Activated T-helper 1 cell treated with Interleukin-2 at 50 U/mL for 16 hours (primary cell): Measurements from ENCODE around the gene CD6.
A peak's percentile ranks its signal among the peaks of the same experiment; 100 is the strongest.

Experiments used
- DNase-seq: peaks from one replicate; pipeline ENCODE4 v3.0.0-alpha.2; 2020; ENCODE audit warnings: low read depth

CD6 gene, protein sequence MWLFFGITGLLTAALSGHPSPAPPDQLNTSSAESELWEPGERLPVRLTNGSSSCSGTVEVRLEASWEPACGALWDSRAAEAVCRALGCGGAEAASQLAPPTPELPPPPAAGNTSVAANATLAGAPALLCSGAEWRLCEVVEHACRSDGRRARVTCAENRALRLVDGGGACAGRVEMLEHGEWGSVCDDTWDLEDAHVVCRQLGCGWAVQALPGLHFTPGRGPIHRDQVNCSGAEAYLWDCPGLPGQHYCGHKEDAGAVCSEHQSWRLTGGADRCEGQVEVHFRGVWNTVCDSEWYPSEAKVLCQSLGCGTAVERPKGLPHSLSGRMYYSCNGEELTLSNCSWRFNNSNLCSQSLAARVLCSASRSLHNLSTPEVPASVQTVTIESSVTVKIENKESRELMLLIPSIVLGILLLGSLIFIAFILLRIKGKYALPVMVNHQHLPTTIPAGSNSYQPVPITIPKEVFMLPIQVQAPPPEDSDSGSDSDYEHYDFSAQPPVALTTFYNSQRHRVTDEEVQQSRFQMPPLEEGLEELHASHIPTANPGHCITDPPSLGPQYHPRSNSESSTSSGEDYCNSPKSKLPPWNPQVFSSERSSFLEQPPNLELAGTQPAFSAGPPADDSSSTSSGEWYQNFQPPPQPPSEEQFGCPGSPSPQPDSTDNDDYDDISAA

DNA sequence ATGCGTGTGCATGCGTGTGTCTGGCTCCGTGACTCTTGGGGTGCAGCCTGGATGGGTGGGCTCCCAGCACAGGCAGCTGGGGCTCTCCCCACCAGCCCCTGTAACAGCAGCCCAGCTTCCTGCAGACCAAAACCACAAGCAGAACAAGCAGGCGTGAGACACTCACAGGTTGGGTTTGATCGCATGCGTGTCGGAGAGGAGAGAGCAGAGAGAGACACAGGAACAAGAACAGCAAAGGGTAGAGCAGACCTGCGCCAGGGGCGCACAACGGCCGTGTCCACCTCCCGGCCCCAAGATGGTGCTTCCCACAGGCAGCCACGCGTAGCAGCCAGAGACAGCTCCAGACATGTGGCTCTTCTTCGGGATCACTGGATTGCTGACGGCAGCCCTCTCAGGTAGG, at the start of gene CD6:
CD6 (plus strand) TSS at position 161 of the 400 bp plus-strand sequence; CDS start at position 347, 186 bp downstream.
- peak; percentile 54 for DNase-seq

DNA sequence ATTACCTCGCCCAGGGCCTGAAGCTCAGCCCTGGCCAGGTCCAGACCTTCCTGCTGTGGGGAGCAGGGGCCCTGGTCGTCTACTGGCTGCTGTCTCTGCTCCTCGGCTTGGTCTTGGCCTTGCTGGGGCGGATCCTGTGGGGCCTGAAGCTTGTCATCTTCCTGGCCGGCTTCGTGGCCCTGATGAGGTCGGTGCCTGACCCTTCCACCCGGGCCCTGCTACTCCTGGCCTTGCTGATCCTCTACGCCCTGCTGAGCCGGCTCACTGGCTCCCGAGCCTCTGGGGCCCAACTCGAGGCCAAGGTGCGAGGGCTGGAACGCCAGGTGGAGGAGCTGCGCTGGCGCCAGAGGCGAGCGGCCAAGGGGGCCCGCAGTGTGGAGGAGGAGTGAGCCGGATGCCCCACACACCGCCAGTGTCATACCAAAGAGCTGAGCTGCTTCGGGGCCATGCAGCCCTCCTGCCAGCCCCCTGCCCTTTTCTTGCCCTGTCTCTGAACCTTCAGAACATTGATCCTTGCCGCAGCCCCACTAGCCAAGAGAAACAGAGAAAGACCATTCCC, 49.6 kb upstream of the CD6 start:
- DNase-seq = no peak

DNA sequence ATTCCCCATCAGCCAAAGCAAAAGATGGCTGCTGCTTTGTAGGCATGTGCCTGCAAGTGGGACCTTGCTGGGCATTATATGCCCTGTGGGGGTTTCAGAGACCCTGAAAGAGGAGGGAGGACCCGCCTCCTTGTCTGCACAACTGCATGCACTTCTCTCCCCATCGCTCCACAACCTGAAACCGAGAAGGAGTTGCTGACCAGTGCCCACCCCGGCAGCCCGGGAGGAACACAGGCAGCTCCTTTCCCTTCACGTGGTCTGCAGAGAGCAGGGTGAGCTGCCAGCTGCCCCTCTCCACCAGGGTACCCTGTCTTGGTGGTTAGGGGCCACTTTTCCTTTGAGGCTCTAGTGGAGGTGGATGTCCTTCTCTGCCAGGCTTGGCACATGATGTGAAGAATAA, 48.6 kb upstream of the CD6 start:
- DNase-seq = no peak

DNA sequence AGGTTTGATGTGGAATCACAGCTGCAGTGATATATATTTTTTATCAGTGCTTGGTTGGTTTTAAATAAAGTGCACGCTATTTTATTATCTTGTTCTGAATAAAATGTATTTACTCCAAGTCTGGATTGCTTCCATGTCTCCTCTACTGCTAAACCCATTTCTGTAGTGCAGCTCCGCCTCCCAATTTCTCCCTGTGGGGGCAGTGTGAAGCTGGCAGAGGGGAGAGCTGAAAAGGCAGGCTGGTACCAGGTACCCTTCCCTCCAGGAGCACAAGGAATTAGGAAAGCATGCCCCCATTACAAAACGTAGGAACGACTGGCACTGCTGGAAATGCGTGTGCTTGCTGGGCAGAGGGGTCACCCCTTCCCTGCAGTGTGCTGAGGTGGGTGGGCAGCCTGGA, 48.2 kb upstream of the CD6 start:
- DNase-seq = no peak

DNA sequence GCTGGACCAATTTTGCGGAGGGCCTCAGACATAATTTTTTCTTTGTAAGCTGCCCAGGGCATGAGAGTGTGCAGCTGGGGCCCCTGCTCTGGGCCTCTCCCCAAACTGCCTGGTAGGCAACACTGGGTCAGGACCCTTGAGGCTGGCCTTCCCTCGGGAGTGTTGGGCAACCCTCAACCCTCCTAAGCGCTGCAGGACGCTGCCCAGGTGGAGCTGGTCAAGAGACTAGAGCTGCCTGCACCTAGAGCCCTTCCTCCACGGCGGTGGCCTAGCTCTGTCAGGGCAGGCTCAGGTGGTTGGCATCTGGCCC, 47.7 kb upstream of the CD6 start:
- no peak for DNase-seq

DNA sequence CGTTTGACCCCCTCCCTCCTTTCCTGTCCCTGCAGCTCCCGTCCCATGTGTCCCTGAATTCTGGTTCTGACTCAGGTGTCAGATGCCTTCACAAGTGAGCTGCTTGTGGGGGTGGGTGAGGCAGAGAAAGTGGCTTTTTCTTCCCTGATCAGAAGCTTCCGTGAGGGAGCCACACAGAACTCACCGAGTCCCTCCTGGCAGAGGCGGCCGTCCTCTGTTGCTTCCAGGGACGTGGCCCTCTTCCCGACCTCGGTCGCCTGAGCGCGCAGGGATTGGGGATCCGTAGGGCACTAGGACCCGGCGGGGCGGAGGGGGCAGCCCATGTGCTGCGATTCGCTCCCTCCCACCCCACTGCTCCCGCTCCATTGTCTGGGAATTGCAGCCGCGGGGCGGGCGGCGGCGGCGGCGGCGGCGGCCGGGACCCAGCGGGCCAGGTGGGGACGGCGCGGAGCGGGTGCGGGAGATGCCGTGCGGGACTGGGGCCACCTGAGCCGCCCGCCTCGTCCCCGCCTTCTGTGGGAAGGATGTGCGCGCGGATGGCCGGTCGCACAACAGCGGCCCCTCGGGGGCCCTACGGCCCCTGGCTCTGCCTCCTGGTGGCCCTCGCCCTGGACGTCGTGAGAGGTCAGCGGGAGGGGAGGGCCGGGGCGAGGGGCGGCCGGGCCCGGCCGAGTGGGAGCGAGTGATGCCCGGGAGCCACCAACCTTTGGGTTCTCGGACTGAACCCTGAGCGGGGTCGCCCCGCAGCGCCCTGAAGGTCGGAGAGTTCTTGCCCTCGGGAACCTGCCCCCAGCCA, 47.2 kb upstream of the CD6 start, which contains the start of gene TMEM132A:
TMEM132A (plus strand) TSS at position 351 of the 796 bp plus-strand sequence; CDS start at position 525, 174 bp downstream.
- no peak for DNase-seq

DNA sequence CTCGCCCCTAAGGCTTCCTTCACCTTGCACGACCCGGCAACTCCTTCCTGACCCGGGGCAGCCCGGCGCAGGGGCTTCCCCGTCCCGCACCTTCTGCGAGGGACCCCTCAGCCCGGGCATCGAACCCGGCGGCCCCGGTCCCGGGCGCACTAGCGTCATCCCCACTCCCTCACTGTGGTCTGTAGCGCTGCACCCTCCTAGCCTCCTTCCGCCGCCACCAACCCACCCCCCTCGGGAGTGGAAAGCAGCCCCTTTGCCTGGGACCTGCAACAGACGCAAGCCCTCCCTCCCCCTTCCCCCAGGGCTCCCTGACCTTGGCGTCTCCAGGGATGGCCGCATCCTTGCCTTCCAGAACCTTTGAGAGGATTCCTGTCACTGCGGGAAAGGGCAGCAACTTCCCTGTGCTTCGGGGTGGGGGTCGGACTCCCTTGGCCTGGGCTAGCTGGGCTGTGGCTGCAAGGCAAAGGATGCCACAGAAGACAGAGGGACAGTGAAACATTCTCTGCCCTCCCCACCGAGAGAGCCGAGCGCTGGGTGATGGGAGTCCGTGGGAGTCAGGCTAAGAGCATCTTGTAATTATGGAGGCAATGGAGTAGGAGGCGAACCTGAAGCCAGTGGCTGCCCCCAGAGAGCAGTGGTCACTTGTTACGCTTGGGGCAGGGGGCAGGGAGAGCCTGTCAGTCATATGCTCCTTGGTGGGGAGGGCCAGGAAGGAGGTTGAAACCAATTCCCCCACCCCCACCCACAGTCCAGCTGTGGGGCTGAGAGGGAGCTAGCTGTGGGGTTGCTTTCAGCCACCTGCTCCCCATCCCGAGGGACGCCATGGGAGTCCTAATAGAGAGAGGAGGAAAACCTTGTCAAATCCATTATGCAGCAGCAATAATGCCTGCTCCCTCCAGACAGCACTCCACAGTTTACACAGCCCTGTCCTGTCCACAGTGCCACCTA, 46.3 kb upstream of the CD6 start:
- no peak for DNase-seq

DNA sequence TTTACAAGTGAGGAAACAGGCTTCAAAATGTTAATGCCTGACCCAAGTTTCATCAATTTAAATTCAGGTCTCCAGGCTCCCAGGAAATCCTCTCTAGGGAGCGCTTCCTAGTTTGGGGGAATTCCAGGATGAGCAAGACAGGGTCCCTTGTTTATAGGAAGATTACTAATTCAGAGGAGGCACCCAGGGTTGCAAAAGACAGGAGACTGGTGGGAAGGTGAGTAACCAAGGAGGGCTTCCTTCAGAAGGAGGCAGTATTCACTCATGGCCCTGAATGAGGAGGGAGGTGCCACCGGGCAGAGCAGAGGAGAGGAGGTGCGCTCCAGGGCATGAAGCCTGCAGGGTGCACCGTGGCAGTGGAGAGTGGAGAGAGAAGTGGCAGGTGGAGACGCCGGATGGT, 45.6 kb upstream of the CD6 start:
- no peak for DNase-seq

DNA sequence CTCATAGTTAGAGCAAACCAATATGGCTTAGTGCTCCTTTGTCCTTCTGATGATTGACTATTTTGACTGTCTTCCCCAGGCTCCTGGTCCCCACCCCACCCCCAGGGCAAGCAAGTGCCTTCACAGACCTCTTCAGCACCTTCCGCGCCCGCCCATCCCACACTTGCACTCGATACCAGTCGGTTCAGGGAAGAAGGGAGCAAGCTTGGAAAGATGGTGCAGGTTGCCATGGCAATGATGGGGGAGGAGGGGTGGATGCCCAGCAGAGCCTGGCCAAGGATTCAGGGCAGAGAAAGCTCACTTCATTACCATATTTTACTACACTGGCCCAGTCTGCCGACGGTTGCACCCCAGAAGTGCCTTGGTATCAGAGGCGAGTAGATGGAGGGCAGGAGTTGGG, 45.0 kb upstream of the CD6 start:
- no peak for DNase-seq

DNA sequence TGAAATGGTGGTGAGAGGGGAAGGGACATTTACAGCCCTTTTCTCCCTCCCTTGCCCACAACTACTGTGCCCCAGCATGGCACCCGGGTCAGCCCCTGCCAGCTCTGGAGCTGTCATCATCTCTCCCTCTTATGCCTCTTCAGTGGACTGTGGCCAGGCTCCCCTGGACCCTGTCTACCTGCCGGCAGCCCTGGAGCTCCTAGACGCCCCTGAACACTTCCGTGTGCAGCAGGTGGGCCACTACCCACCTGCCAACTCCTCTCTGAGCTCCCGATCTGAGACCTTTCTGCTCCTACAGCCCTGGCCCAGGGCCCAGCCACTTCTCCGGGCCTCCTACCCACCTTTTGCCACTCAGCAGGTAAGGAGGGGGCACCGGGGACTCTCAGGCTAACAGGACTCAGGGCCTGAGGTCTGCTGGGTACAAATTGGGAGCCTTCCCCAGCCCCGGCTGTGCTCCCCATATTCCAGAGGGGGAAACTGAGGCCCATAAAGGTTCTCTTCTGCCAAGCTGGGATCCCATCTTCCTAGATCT, 44.4 kb upstream of the CD6 start:
- no peak for DNase-seq

DNA sequence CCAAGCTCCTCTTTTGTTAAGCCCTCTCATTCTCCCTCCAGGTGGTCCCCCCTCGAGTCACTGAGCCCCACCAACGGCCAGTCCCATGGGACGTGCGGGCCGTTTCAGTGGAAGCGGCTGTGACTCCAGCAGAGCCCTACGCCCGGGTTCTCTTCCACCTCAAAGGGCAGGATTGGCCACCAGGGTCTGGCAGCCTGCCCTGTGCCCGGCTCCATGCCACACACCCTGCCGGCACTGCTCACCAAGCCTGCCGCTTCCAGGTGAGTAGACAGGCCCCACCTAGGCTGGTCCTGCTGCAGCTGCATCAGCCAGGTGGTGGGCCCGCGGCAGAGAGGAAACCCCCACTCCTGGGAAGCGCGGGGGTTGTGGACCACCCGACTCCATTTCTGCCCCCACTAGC, 43.9 kb upstream of the CD6 start:
- DNase-seq = no peak

DNA sequence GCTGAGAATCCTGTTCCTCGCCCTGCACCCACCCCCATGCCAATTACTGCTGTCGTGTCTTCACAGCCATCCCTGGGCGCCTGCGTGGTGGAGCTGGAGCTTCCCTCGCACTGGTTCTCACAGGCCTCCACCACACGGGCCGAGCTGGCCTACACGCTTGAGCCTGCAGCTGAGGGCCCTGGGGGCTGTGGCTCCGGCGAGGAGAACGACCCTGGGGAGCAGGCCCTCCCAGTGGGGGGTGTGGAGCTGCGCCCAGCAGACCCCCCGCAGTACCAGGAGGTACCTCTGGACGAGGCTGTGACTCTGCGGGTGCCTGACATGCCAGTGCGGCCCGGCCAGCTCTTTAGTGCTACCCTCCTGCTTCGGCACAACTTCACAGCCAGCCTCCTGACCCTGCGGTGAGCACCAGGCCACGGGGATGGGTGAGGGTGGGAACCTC, 42.9 kb upstream of the CD6 start:
- DNase-seq = no peak

DNA sequence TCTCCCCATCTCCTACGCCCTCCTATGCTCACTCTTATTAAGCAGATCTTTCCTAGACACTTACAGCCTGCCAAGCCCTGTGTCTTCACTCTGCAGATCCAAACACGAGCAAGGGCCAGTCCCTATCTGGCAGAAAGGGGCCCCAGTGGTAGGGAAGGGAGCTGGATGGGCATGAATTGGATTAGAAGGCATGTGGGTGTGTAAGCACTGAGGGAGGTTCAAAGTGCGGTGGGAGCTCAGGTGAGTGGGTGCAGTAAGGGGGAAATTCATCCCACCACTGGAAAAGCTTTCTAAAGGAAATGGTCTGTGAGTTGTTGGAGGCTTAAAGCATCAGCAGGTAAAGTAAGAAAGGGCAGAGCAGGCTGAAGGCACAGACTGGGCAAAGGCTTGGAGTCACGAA, 41.7 kb upstream of the CD6 start:
- DNase-seq = no peak

DNA sequence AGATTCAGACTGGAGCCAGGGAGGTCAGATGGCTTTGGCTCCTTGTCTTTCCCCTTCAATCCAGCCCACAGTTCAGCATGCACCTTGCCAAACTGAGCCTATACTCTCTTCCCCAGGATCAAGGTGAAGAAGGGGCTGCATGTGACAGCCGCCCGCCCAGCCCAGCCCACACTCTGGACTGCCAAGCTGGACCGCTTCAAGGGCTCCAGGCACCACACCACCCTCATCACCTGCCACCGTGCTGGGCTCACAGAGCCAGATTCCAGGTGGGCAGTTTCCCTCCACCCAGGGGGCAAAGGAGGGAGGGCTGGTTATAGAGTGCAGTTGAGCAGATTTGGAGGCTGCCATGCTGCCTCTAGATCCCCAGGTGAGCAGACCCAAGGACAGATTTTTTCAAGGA, 41.1 kb upstream of the CD6 start:
- DNase-seq = no peak

DNA sequence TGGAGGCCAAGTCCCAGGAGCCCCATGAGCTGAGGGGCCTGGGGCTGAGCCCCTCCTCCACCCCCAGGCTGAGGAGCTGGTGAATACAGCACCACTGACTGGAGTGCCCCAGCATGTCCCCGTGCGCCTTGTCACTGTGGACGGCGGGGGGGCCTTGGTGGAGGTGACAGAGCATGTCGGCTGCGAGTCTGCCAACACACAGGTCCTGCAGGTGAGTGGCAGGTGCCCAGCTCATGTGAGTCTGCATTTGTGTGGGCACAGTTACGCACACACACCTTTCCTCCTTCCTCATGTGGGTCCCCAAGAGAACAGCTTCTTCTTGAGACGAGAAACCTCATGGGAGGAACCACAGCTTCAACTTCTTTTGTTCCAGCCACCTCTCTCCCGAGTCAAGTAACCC, 39.6 kb upstream of the CD6 start:
- DNase-seq = no peak

DNA sequence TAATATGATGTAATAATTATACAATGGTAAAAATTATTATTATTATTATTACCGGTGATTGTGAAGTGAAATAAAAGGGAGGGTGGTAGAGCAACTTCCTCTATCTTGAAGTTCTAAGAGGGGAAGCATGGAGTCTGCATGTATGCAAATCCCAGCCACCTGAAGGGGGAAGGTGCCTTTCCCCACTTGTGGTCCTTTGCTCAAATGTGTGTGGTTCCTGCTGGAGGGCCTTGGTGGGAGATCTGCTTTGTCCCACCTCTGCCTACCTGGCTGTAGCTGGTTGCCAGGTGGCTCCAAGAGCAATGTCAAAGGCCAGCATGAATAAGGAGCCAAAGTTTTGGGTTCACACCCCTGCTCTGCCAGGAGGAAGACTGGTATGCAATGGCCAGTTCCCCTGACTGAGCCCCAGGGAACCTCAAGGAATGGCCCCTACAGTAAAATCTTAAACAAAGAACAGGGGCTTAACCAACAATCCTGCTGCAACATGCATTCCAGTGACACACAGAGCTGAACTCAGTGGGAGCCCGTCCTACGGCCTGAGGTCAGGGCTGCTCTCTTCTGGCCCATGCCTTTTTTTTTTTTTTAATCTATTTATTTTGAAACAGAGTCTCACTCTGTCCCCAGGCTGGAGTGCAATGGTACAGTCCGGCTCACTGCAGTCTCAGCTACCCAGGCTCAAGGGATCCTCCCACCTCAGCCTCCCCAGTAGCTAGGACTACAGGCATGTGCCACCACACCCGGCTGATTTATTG, 38.7 kb upstream of the CD6 start:
- no peak for DNase-seq

DNA sequence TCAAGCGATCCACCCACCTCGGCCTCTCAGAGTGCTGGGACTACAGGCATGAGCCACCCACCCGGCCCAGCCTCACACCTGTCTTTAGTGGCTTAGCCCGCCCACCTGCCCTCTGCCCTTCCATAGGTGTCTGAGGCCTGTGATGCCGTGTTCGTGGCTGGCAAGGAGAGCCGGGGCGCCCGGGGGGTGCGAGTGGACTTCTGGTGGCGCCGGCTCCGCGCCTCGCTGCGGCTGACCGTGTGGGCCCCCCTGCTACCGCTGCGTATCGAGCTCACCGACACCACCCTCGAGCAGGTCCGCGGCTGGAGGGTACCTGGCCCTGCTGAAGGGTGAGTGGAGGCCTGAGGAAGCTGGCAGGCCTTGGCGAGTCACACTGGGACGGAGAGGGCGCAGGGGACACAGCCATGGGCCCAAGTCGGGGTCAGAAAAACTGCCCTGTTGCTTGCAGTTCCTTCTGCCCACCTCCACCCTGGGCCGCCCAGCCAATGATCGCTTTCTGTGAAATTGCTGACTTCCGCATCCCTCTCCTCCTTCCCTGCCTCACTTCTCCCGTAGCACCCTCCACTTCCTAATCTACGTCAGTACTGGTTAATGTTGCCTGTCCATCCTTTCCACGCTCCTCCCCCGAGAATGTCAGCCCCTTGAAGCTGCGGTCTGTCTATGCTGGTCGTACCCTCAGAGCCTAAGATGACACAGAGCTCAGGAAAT, 37.9 kb upstream of the CD6 start:
- no peak for DNase-seq

DNA sequence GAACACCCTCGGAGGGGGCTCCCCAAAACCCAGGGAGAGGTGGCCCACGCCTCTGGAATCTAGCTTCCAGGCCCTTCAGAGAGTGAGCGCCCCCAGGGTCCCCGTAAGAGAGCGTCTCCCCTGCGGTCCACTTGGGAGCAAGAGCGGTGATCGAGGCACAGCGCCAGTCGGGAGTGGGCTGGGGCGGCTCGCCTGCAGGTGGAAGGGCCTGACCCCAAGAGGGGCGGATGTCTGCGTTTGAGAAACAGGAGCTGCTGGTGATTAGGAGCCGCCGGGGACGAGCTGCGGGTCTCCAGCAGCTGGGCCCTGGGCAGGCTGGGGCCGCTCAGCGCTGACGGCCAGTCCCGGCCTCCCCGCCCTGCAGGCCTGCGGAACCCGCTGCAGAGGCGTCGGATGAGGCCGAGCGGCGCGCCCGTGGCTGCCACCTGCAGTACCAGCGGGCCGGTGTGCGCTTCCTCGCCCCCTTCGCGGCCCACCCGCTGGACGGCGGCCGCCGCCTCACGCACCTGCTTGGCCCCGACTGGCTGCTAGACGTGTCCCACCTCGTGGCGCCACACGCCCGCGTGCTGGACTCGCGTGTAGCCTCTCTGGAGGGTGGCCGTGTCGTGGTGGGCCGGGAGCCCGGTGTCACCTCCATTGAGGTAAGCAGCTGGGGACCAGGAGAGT, 37.2 kb upstream of the CD6 start:
- no peak for DNase-seq
